ENCODE results near the gene PDE9A. TPM values are rescaled to one million over a fixed set of nuclear protein-coding genes. Genes with fewer than 3 reads are reported as not detected.

PDE9A gene
- total and polyA plus RNA-seq, 2 donors (not counting 3 experiments of a cell fraction or from before 2014, with no cell fraction given): 0.28 to 2.2 TPM

GRCh38 chr21:42672699-42673458 is 19.5 kb downstream of the PDE9A start:
- dilution Hi-C loops (cut with MboI; ENCODE audit: extremely low pct_ligation_motif_present, low sequenced_read_pairs): no loop called here
- no TSS peak for BruUV-seq (replicated peaks)

More at GRCh38 chr21:42672699-42673458, 19.5 kb downstream of the PDE9A start:
- Histone ChIP-seq H3K27me3 (ENCODE audit: control insufficient read depth in 2 of 2, insufficient read depth in 2 of 2, low read length in 2 of 2) (peaks cover 0 to 9% of the 10 kb centered on the region in 2 experiments), H3K4me2 (ENCODE audit: insufficient read depth, low read length) (no peak overlapping the region), H2AFZ (ENCODE audit: low read depth, low read length) (no peak overlapping the region), H3K9me1 (replicated peaks; ENCODE audit: control insufficient read depth, extremely low read depth, insufficient read depth, low read length) (no peaks in the 10 kb centered on the region), H3K27ac (ENCODE audit: insufficient read depth, low read depth, low read length) (no peak overlapping the region), H3K79me2 (ENCODE audit: control insufficient read depth, insufficient read depth, low read length) (no peaks in the 10 kb centered on the region), H4K20me1 (replicated peaks; ENCODE audit: control insufficient read depth, extremely low read depth, insufficient read depth, low read length) (no peaks in the 10 kb centered on the region), H3K4me1 (ENCODE audit: control insufficient read depth, extremely low read depth, insufficient read depth, low read length) (peaks cover 3% of the 10 kb centered on the region), H3K9ac (replicated peaks; ENCODE audit: extremely low read depth, insufficient read depth, low read length) (no peak overlapping the region), H3K4me3 (replicated peaks in 1 of 3; ENCODE audit: insufficient read depth in 1 of 3, low read depth in 1 of 3, low read length in 3 of 3) (no peak overlapping the region), H3K9me3 (replicated peaks; ENCODE audit: control insufficient read depth, insufficient read depth, low read length) (no peaks in the 10 kb centered on the region), H3K36me3 (ENCODE audit: control insufficient read depth in 2 of 2, extremely low read depth in 1 of 2, insufficient read depth in 2 of 2, low read length in 2 of 2) (no peaks in the 10 kb centered on the region)
- TF ChIP-seq MYC (IDR thresholded peaks at IDR 0.05; ENCODE audit: low read depth, low read length) (no peak), JUN (IDR thresholded peaks at IDR 0.05; ENCODE audit: borderline replicate concordance, insufficient read depth, insufficient read length, low read depth) (no peak), CTCF (IDR thresholded peaks at IDR 0.05; ENCODE audit: extremely low read depth in 1 of 2, insufficient read depth in 1 of 2, low read depth in 1 of 2, low read length in 2 of 2) (no peak), FOS (IDR thresholded peaks at IDR 0.05; ENCODE audit: borderline replicate concordance, insufficient read depth, low read length) (no peak), POLR2AphosphoS5 (IDR thresholded peaks at IDR 0.05; ENCODE audit: insufficient read depth, low read depth, low read length) (no peak), GATA2 (IDR thresholded peaks at IDR 0.05; ENCODE audit: insufficient read depth, insufficient read length, low read depth, low read length) (no peak), POLR2A (IDR thresholded peaks at IDR 0.05; ENCODE audit: low read depth, low read length) (no peak), MAX (IDR thresholded peaks at IDR 0.05; ENCODE audit: insufficient read depth, insufficient read length) (no peak), EZH2 (IDR thresholded peaks at IDR 0.05; ENCODE audit: borderline replicate concordance, low read depth, low read length, severe bottlenecking) (no peak)
- intact Hi-C loops (cut with micrococcal nuclease): no loop called here
- CTCF ChIA-PET: interaction anchor here (1.5 kb wide), 1 partner anchor 8 kb away, joined by 4 read pairs; no protein-coding TSS in a partner anchor
- DNase-seq (ENCODE audit: low read depth, low spot score) (no peak), FAIRE-seq (no peak)
- POLR2A ChIA-PET: no interaction called here
